Stimulated activated CD4-positive, alpha-beta T cell treated with anti-CD3 and anti-CD28 coated beads, Interleukin-2, amount 100 ng/mL, for 48 hours (primary cell): ENCODE results near the gene ACSS3.
"Not testable (repeated sequence)": the region's sequence is repeated elsewhere in the genome, so short reads cannot be mapped to it uniquely, and the experiment has no call there.

ENCODE experiments used
- DNase-seq, 2 donors: peaks; one replicate each; pipeline ENCODE4 v3.0.0-alpha.2; 2020

Gene ACSS3

DNA sequence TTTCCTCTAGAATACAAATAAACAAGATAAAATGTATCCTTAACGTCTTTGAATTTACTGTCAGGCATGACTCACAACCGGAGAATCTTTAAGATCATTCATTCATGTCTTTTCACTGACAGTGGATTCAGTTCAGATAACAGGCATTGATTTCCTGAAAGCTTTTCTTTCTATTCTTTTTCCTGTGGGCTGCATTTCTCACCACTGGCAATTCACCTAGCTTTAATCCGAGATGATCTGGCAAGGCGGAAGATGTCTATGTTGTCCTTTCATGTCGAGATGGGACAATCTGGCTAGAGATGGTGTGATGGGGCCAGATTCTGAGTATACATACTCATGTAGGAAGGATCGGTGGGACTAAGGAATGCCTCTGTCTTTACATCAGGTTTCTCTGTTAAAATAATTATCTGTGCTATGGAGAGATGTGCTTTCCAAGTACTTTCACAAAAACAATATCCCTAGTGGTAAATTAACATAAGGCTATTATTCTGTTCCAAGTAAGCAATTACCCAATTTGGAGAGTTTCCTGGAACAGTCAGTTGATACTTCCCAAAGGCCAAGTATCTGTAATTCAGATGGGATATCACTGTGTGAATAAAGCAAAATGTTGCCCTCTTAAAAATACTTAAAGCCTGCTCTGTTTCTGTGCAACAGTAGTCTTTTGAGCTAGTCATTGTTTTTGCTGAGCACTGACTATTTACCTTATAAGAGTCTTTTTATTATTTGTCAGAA, 17.8 kb downstream of the ACSS3 start:
- no peak for DNase-seq

- no peak for DNase-seq
These were observed 27.8 kb downstream of the ACSS3 start for GRCh38 chr12:81105687-81106086.

DNA sequence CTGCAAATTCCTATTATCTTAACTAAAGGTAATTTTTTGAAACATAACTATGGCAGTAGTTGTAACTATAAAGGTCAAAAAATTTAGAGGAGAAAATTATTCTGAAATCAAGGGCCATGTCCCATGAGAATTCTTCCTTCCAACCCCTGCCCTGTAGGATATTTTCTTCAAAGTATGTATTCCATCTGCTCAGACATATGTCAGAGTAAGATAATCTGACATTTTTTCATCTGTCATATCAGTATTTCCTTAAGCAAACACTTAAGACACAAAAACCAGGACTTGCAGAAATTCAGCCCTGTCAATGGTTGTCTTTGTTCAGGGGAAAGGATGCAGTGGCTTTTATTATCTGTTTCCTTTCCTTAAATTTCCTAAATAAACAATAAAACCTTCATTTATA, 36.3 kb downstream of the ACSS3 start:
- DNase-seq: no peak

- DNase-seq: not testable (repeated sequence)
These were observed 41.2 kb downstream of the ACSS3 start for GRCh38 chr12:81119069-81119468.

- DNase-seq: no peak
These were observed 43.1 kb downstream of the ACSS3 start for GRCh38 chr12:81120961-81121360.

- DNase-seq: no peak
These were observed 45.7 kb downstream of the ACSS3 start for GRCh38 chr12:81123611-81124010.

GRCh38 chr12:81125691-81126090, 47.8 kb downstream of the ACSS3 start:
- no peak for DNase-seq

DNA sequence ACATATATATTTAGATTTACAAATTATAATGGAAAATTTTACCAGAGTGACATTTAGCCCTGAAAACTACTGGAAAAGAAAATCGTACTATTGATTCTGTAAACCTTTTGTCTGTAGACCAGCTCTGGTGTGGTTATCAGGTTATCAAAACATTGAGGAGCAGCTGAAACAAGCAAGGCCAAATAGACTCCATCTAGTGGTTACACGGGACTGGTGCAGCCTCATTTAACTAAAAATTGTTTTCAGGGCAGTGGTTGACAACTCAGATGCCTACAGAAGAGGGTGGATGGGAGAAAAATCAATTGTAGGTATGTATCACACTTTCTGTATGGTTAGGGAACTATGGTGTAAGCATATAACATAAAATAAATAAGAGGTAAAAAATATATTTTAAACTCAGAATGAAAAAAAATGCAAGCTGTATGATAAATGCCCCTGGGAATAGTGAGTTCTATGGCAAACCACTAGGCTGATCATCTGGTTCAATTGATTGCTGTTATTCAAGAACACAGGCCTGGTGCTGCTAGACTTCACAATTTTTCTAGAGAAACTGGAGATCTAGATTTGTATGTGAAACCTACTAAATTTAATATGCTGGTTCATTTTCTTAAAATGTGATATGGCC, 51.2 kb downstream of the ACSS3 start:
- no peak for DNase-seq

DNA sequence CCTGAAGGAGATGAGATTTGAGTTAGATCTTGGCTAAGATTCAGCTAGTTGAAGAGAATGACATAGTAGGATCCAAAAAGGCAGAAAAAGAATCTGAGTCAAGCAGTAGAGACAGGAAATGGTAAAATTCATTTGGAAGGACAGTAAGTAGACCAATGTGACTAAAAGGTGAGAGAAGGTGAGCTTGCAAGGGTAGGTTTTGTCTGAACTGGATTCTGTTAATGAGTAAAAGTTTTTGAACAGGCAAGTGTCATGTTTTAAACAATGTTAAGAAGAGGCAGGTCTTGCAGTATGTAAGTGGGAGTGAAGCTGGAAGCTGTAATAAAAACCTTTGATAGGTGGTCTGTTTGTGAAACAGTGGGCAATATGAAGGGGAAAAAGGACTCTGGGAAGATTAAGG, 58.6 kb downstream of the ACSS3 start:
- DNase-seq: no peak

DNA sequence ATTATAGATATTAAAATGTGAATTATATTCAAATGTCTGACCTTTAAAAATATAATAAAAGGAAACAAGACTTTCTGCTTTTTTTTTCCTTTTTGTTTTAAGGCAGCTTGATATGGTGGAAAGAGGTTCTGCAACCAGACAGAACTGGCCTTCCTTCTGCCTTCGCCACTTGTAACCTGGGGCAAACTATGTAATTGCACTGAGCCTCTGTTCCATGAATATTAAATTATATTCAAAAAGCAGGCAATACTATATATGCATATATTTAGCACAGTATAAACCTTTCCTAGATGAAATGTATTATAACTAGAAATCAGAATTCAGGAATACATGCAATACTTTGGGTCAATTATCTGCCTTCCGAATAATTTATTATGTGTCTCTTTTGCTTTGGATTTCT, 59.9 kb downstream of the ACSS3 start:
- no peak for DNase-seq

DNA sequence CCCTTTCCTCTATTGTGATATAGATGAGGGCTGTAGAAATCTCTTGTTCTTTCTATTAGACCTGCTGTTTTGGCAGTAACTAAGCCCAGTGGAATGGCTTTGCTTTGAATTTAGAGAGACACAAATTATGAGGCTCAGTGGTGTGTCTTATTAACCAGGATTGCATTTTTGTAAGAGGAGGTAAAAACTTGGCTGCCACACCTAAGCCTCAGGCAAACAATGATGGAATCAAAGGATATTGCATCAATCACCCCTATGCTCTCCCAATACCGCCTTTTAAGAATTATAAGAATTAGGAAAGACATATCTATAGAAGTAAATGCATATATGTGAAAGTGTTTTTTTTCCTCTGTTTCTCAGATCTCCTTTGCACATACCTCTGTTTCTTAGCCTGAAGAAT, 63.3 kb downstream of the ACSS3 start:
- DNase-seq: no peak

DNA sequence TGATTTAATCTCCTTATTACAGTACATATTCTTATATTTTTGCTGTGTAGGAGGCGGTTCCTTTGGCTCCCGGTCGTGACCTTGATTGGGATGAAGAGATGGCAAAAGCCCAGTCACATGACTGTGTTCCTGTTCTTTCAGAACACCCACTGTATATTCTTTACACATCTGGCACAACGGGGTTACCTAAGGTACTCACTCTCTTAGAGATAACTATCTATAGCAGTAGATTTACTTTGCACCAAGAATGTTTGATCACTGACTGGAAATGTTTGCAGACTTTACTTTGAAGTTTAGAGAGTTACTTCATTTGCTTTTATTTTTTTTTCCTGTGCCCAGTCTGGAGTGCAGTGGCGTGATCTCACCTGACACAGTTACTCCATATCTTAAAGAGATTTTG, 65.2 kb downstream of the ACSS3 start:
- DNase-seq: no peak

DNA sequence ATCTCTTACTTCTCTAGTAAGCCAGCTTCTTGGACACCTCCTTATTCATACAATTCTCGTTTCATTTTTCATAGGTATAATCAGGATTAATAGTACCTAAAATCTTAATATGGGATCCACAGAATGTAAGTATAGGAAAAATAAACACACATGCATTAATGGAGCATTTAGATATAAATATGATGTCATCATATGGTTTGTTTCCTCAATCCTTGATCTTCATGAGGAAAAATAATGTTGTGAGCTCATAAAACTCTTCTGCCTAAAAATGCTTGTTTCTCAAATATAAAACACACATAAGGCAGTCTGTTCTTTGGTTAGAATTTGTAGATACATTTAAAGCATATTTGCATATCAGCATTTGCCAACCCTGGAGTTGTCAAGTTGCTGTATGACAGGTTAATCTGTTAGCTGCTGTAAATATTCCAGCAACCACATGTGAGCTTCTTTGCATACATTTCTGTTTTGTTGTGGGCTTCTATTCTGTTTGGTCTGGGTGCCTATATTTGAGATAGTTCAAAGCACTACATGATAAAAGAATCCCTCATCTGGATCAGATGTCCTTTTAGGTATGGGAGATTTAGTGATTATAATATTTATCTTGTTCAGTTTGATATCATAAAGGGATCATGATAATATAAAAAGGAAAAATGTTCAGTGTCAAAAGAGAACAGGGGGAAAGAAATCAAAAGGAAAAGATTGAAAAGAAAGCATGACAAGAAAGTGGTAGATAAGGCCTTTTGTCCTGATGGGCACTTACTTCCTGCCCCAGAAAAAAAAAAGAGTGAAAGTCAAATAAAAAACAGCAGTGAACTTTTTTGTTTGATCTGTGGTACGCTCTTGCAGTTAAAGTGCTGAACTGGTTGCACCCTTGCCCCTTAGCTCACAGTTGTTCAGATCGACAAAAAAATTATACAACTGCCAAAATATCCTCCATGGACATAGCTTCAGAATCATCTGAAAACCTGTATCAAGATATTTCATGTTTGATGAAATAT, 68.6 kb downstream of the ACSS3 start:
- DNase-seq: no peak

DNA sequence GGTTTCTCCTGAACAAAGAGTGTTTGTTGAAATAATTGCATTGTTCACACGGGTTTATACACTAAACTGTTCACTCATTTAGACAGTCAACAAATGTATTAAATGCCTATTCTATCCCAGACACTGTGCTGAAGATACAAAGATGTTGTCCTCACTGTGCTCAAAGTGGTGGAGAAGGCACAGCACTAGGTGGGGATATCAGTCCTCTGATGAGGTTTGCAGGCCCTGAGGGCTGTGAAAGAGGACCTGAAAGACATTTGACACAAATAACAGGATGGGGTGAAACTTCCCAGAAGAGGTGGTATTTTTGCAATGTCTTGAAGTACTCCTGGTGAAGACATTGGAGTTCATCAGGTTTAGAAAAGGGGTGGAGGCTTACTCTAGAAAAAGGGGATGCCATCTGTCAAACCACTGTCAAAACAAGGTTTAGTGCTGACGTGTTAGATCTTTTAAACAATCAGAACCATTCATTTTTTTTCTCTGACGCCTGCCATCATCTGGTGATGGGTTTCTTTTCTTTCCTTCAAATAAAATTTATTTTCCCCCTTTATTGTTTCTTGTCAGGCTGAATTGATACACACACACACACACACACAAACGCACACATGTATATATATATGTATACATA, 69.5 kb downstream of the ACSS3 start:
- DNase-seq: no peak

GRCh38 chr12:81150382-81150781, 72.5 kb downstream of the ACSS3 start:
- DNase-seq: no peak

DNA sequence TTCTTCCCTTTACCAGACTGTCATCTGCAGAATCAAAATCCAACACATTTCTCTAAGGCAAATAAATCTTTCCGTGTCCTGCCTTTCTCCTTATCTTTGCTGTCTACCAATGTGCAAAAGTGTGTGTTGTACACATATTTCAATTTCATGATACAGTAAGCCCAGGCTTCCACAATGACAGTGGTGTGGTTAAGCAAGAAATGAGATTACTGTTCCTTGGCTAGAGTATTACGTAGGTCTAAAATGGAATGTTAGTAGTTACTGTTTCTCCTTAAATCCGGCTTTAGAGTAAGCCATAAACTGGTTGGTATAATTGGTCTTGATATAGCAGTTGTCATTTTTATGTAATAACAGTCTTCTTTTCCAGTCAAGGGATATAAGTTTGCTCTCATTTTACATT, 82.0 kb downstream of the ACSS3 start:
- no peak for DNase-seq

GRCh38 chr12:81161680-81162079, 83.8 kb downstream of the ACSS3 start:
- no peak for DNase-seq

GRCh38 chr12:81162391-81163136, 84.7 kb downstream of the ACSS3 start:
- no peak for DNase-seq

- DNase-seq: no peak
These were observed 86.9 kb downstream of the ACSS3 start for GRCh38 chr12:81164827-81165226.

GRCh38 chr12:81166790-81167189, 88.9 kb downstream of the ACSS3 start:
- no peak for DNase-seq

DNA sequence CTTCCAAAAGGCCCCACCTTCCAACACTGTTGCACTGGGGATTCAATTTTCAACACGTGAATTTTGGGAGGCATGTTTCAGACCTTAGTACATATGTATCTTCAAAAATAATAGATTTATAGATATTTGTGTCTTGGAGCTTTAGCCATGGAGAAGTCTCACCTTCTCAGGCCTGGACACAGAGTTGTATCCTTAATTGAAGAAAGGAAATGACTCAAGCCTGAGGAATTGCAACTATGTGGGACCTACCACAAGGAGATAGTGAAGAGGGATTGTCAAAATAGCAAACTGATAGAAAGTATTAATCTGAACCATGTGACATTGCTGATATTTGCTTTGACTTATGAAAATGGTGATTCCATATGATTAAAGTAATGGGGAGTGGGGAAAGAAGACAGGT, 89.8 kb downstream of the ACSS3 start:
- no peak for DNase-seq

DNA sequence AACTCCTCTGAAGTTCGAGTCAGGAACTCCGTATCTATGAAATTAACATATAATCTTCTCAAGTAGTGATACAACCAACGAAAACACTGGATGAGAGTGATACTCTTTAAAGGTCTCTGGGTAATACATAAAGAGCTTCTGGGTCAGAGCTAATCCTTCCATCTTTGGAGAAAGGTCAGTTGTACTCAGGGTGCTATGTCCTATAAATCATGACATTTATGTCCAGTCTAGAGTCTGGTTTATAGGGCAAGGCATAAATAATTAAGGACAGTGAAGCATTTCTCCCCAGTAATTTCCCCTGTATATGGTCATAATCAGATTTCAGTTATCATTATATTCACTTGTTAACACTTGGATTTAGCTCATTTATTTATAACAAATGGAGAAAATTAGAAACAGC, 90.6 kb downstream of the ACSS3 start:
- DNase-seq: no peak
